Prostate gland (tissue), 2 donors: ENCODE results near the gene E2F1. TPM values are rescaled to one million over a fixed set of nuclear protein-coding genes. Genes with fewer than 3 reads are reported as not detected.
A peak's percentile ranks its signal among the peaks of the same experiment; 100 is the strongest.
"Not testable (repeated sequence)": the region's sequence is repeated elsewhere in the genome, so short reads cannot be mapped to it uniquely, and the experiment has no call there.

ENCODE experiments used
- DNase-seq: peaks from one replicate; pipeline ENCODE4 v3.0.0-alpha.2; 2019; ENCODE audit warnings: low spot score
- H3K27ac ChIP-seq, 2 donors: fragments of 200-600 bp; sonication (generic); 2 replicates each; pipeline ENCODE4 v1.5.1; 2017 to 2019
- H3K27me3 ChIP-seq: fragments of 200-600 bp; sonication (generic); replicated peaks from 2 replicates; pipeline ENCODE4 v1.5.1; 2019; ENCODE audit not compliant: insufficient read depth
- H3K36me3 ChIP-seq, 2 donors: fragments of 200-600 bp; sonication (generic); 1 replicate in 1 of 2; 2 replicates in 1 of 2; pipeline versions ENCODE4 v1.5.1 to v1.8.1; 2017 to 2019
- H3K4me1 ChIP-seq: fragments of 200-600 bp; sonication (generic); replicated peaks from 2 replicates; pipeline ENCODE4 v1.5.1; 2019
- H3K4me3 ChIP-seq, 2 donors: fragments of 200-600 bp; sonication (generic); 2 replicates each; pipeline ENCODE4 v1.5.1; 2017 to 2019
- H3K9me3 ChIP-seq: fragments of 200-600 bp; sonication (generic); 2 replicates; pipeline ENCODE4 v1.5.1; 2017
- POLR2A ChIP-seq: fragments of 450-650 bp; IDR thresholded peaks from one replicate; pipeline ENCODE4 v1.6.1; 2016; ENCODE audit warnings: antibody characterized with exemption, mild to moderate bottlenecking
- POLR2AphosphoS5 ChIP-seq: sonication (generic); formaldehyde crosslinking; IDR thresholded peaks from one replicate; pipeline ENCODE4 v1.6.1; 2017; ENCODE audit warnings: antibody characterized with exemption
- whole genome bisulfite sequencing: methylation state at CpG from one replicate; pipeline ENCODE4 v1.1.5; 2018; 5-methylcytosine and 5-hydroxymethylcytosine counted together
- intact Hi-C: fragments of 100-400 bp; cut with DNase I; formaldehyde crosslinking; loops from one replicate; pipeline ENCODE4 v1.14.2; 2022
- total RNA-seq, 2 donors: library from RNA; depleted of rRNA; stranded (reverse); fragments of >200 nt; gene quantifications; one replicate each; pipeline ENCODE4 v1.1.0, GENCODE V29; 2016
- TF ChIP-seq, protein P1 (sequence below), 4 experiments: fragments of 200-600 bp in 2 of 4; fragments of 450-650 bp in 2 of 4; sonication (generic) in 2 of 4; IDR thresholded peaks; 1 replicate in 3 of 4; 2 replicates in 1 of 4; pipeline ENCODE4 v1.5.1; 2016 to 2019; ENCODE audit warnings: antibody characterized with exemption in 4 of 4, mild to moderate bottlenecking in 2 of 4, moderate library complexity in 2 of 4

Gene E2F1
- total RNA-seq, 2 donors from 2014 or later: 2.0 to 10.1 TPM

DNA sequence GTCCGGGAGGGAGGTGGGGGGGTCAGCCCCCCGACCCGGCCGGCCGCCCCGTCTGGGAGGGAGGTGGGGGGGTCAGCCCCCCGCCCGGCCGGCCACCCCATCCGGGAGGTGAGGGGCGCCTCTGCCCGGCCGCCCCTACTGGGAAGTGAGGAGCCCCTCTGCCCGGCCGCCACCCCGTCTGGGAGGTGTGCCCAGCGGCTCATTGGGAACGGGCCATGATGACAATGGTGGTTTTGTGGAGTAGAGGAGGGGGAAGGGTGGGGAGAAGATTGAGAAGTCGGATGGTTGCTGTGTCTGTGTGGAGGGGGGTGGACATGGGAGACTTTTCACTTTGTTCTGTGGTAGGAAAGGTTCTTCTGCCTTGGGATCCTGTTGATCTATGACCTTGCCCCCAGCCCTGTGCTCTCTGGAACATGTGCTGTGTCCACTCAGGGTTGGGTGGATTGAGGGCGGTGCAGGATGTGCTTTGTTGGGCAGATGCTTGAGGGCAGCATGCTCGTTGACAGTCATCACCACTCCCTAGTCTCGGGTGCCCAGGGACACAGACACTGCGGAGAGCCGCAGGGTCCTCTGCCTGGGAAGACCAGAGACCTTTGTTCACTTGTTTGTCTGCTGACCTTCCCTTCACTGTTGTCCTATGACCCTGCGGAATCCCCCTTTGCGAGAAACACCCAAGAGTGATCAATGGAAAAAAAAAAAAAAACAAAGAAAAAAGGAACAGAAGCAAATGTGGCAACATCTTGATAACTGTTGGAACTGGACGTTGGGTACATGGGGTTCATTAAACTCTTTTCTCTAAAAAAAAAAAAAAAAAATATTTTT is 15.7 kb upstream of the E2F1 start:
- Histone ChIP-seq H3K27ac (no peak overlapping the region), H3K27me3 (no peaks in the 10 kb centered on the region), H3K4me3 (no peak overlapping the region), H3K9me3 (no peaks in the 10 kb centered on the region), H3K36me3 (no peaks in the 10 kb centered on the region), H3K4me1 (no peaks in the 10 kb centered on the region)
- 92% methylated on average over 19 of the region's 27 CpGs for WGBS
- intact Hi-C loops: no loop called here
- TF ChIP-seq POLR2A: no peak
- TF ChIP-seq, protein P1, sequence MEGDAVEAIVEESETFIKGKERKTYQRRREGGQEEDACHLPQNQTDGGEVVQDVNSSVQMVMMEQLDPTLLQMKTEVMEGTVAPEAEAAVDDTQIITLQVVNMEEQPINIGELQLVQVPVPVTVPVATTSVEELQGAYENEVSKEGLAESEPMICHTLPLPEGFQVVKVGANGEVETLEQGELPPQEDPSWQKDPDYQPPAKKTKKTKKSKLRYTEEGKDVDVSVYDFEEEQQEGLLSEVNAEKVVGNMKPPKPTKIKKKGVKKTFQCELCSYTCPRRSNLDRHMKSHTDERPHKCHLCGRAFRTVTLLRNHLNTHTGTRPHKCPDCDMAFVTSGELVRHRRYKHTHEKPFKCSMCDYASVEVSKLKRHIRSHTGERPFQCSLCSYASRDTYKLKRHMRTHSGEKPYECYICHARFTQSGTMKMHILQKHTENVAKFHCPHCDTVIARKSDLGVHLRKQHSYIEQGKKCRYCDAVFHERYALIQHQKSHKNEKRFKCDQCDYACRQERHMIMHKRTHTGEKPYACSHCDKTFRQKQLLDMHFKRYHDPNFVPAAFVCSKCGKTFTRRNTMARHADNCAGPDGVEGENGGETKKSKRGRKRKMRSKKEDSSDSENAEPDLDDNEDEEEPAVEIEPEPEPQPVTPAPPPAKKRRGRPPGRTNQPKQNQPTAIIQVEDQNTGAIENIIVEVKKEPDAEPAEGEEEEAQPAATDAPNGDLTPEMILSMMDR (IDR thresholded peaks at IDR 0.05): no peak
- no peak for TF ChIP-seq POLR2AphosphoS5
- no peak for DNase-seq

DNA sequence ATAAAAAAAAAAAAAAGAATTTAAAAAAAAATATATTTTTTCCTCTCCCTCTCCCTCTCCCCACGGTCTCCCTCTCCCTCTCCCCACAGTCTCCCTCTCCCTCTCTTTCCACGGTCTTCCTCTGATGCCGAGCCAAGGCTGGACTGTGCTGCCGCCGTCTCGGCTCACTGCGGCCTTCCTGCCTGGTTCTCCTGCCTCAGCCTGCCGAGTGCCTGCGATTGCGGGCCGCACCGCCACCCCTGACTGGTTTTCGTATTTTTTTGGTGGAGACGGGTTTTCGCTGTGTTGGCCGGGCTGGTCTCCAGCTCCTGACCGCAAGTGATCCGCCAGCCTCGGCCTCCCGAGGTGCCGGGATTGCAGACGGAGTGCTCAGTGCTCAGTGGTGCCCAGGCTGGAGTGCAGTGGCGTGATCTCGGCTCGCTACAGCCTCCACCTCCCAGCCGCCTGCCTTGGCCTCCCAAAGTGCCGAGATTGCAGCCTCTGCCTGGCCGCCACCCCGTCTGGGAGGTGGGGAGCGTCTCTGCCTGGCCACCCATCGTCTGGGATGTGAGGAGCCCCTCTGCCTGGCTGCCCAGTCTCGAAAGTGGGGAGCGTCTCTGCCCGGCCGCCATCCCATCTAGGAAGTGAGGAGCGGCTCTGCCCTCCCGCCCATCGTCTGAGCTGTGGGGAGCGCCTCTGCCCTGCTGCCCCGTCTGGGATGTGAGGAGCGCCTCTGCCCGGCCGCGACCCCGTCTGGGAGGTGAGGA is 14.7 kb upstream of the E2F1 start:
- H3K27ac ChIP-seq: not testable (repeated sequence)

DNA sequence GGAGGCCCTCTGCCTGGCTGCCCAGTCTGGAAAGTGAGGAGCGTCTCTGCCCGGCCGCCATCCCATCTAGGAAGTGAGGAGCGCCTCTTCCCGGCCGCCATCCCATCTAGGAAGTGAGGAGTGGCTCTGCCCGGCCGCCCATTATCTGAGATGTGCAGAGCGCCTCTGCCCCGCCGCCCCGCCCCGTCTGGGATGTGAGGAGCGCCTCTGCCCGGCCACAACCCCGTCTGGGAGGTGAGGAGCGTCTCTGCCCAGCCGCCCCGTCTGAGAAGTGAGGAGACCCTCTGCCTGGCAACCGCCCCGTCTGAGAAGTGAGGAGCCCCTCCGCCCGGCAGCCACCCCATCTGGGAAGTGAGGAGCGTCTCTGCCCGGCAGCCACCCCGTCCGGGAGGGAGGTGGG is 12.8 kb upstream of the E2F1 start:
- DNase-seq, H3K27me3 ChIP-seq, H3K36me3 ChIP-seq, H3K4me3 ChIP-seq, H3K4me1 ChIP-seq, H3K27ac ChIP-seq, H3K9me3 ChIP-seq, intact Hi-C loops: not testable (repeated sequence)
- WGBS: 96% methylated on average over 17 of the region's 27 CpGs

More for the DNA sequence above, 14.7 kb upstream of the E2F1 start:
- H3K27me3 ChIP-seq, H3K4me3 ChIP-seq, intact Hi-C loops, H3K4me1 ChIP-seq, H3K9me3 ChIP-seq, DNase-seq, H3K36me3 ChIP-seq: not testable (repeated sequence)
- 96% methylated on average over 30 of the region's 45 CpGs for WGBS

DNA sequence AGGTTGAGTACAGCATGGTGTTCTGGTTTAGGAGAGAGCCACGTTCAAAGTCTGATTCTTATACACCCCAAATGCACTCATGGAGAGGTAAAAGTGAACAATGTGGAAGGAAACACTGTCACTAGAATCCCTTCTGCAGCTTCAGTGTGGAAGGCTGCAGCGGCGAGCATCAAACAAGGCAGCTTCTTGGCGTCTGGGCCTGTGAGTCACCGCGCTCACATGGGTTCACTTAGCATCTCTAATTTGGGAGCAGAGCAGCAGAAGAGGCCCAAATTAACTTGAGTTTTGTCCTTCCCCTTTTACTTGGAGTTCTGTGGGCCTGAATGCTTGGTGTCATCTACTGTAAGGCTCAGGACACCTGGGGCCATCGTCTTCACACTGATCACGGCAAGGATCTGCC is 10.9 kb upstream of the E2F1 start:
- Histone ChIP-seq H3K4me3 (no peak overlapping the region), H3K9me3 (no peaks in the 10 kb centered on the region), H3K27ac (no peak overlapping the region), H3K4me1 (no peaks in the 10 kb centered on the region), H3K27me3 (no peaks in the 10 kb centered on the region), H3K36me3 (no peaks in the 10 kb centered on the region)
- 69% methylated on average over 8 of the region's 8 CpGs for WGBS
- intact Hi-C loops: no loop called here
- TF ChIP-seq POLR2AphosphoS5 (peak; percentile 15), POLR2A (no peak)
- DNase-seq: no peak

DNA sequence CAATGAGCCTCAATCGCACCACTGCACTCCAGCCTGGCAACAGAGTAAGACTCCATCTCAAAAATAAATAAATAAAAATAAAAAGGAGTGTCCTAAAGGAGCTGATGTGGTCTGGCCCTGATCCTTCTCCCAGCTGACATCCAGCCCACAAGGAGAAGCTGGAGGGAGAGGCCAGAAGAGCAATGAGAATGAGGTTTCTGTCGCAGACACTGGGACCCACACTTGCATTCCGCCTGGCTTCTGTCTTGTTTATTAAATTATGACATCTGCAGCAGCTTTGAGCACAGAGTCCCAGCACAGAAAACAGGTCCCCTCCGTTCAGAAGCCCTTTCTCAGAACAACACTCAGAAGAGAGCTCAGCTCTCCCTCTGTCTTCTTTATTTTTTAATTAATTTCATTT is 10.3 kb upstream of the E2F1 start:
- Histone ChIP-seq H3K27ac (no peak overlapping the region), H3K4me1 (no peaks in the 10 kb centered on the region), H3K36me3 (no peaks in the 10 kb centered on the region), H3K27me3 (no peaks in the 10 kb centered on the region), H3K4me3 (no peak overlapping the region), H3K9me3 (no peaks in the 10 kb centered on the region)
- TF ChIP-seq POLR2A (no peak), POLR2AphosphoS5 (no peak)
- TF ChIP-seq, protein P1 (IDR thresholded peaks at IDR 0.05): no peak
- intact Hi-C loops: no loop called here
- 74% methylated on average over 4 of the region's 4 CpGs for WGBS
- no peak for DNase-seq

DNA sequence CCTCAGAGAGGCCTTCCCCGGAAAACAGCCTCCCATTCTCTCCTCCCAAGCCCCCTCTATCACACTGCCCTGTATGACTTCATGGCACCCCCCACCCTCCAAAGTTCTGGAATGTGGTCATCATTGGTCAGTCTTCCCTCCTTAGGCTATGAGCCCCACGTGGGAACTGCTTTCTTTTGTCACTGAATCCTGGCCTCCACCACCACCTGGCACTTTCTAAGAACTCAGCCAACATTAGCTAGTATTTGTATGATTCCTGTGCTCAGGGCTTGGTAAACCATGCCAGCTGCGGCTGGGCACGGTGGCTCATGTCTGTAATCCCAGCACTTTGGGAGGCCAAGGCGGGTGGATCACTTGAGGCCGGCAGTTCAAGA is 8.4 kb upstream of the E2F1 start:
- H3K27ac ChIP-seq: no peak overlapping the region

More for the DNA sequence above, 8.4 kb upstream of the E2F1 start:
- H3K36me3 ChIP-seq: no peaks in the 10 kb centered on the region
- no peak overlapping the region for H3K4me3 ChIP-seq
- no peaks in the 10 kb centered on the region for H3K4me1 ChIP-seq
- no peak for DNase-seq
- 70% methylated on average over 6 of the region's 6 CpGs for WGBS
- TF ChIP-seq POLR2AphosphoS5 (no peak), POLR2A (no peak)
- TF ChIP-seq, protein P1 (IDR thresholded peaks at IDR 0.05): no peak
- no peaks in the 10 kb centered on the region for H3K27me3 ChIP-seq
- no peaks in the 10 kb centered on the region for H3K9me3 ChIP-seq
- intact Hi-C loops: no loop called here
